ENCODE data around the gene PPHLN1.

Gene PPHLN1

DNA sequence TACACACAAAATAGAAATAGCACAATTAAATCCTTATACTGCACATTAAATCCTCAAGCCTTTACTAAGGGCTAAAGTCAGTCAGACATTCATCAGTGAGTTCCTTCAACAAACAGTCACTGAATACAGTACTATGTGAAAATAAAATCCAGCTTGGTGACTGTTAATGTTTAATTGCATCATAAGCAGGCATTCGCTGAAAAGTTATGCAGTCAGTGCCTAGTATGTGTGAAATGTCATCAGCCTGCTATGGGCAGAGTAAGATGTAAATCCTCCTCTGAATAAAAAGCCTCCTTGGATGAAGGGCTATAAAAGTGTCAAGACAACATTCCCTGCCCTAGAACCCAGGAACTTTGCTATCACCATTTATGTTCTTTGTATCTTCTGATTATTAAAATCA, 147.2 kb downstream of the PPHLN1 start:
- TF ChIP-seq, protein P1, sequence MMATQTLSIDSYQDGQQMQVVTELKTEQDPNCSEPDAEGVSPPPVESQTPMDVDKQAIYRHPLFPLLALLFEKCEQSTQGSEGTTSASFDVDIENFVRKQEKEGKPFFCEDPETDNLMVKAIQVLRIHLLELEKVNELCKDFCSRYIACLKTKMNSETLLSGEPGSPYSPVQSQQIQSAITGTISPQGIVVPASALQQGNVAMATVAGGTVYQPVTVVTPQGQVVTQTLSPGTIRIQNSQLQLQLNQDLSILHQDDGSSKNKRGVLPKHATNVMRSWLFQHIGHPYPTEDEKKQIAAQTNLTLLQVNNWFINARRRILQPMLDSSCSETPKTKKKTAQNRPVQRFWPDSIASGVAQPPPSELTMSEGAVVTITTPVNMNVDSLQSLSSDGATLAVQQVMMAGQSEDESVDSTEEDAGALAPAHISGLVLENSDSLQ (IDR thresholded peaks at IDR 0.05): peak; percentile 57; the same call in 1 of the 2 replicates
- no peak for TF ChIP-seq NFRKB (IDR thresholded peaks at IDR 0.05)
- no peak for DNase-seq (ENCODE audit: extremely low spot score)
- ChIA-PET POLR2A (no interaction called here), CTCF (interaction anchor here (1.3 kb wide), 1 partner anchor 10 kb away, joined by 5 read pairs; no protein-coding TSS in a partner anchor)

- no peak for DNase-seq (ENCODE audit: extremely low spot score)
- CTCF ChIA-PET: interaction anchor here (1.3 kb wide), 1 partner anchor 9 kb away, joined by 5 read pairs; no protein-coding TSS in a partner anchor
- POLR2A ChIA-PET: no interaction called here
- TF ChIP-seq FOXA1 (IDR thresholded peaks at IDR 0.05) (no peak), SP1 (IDR thresholded peaks at IDR 0.05) (no peak), FOXM1 (IDR thresholded peaks at IDR 0.05; ENCODE audit: borderline replicate concordance) (no peak), ELF4 (IDR thresholded peaks at IDR 0.05) (no peak), FOXK2 (IDR thresholded peaks at IDR 0.05) (no peak), ZNF384 (IDR thresholded peaks at IDR 0.05) (no peak), NFRKB (IDR thresholded peaks at IDR 0.05) (no peak), SUZ12 (IDR thresholded peaks at IDR 0.05) (no peak), HDGF (IDR thresholded peaks at IDR 0.05; ENCODE audit: borderline replicate concordance) (no peak), LEF1 (IDR thresholded peaks at IDR 0.05; ENCODE audit: borderline replicate concordance) (no peak), BHLHE40 (IDR thresholded peaks at IDR 0.05; ENCODE audit: borderline replicate concordance) (no peak), L3MBTL2 (conservative IDR thresholded peaks at IDR 0.05) (no peak), ARNT (IDR thresholded peaks at IDR 0.05) (no peak)
Observed at GRCh38 chr12:42473561-42473960, 147.6 kb downstream of the PPHLN1 start.

GRCh38 chr12:42474391-42474790, 148.4 kb downstream of the PPHLN1 start:
- POLR2A ChIA-PET: no interaction called here
- no peak for TF ChIP-seq LEF1 (IDR thresholded peaks at IDR 0.05; ENCODE audit: borderline replicate concordance)
- no peak for TF ChIP-seq CTBP1 (IDR thresholded peaks at IDR 0.05; ENCODE audit: borderline replicate concordance)
- TF ChIP-seq ARNT (IDR thresholded peaks at IDR 0.05): no peak
- no peak for TF ChIP-seq SUZ12 (IDR thresholded peaks at IDR 0.05)
- no peak for TF ChIP-seq HDGF (IDR thresholded peaks at IDR 0.05; ENCODE audit: borderline replicate concordance)
- TF ChIP-seq ZNF384 (IDR thresholded peaks at IDR 0.05): no peak
- TF ChIP-seq FOXM1 (IDR thresholded peaks at IDR 0.05; ENCODE audit: borderline replicate concordance): no peak
- no peak for TF ChIP-seq FOXK2 (IDR thresholded peaks at IDR 0.05)
- TF ChIP-seq NFRKB (IDR thresholded peaks at IDR 0.05): no peak
- TF ChIP-seq BHLHE40 (IDR thresholded peaks at IDR 0.05; ENCODE audit: borderline replicate concordance): no peak
- no peak for TF ChIP-seq ELF4 (IDR thresholded peaks at IDR 0.05)
- TF ChIP-seq TARDBP (IDR thresholded peaks at IDR 0.05): no peak
- TF ChIP-seq, protein P1 (IDR thresholded peaks at IDR 0.05): no peak
- TF ChIP-seq L3MBTL2 (conservative IDR thresholded peaks at IDR 0.05): no peak
- TF ChIP-seq SP1 (IDR thresholded peaks at IDR 0.05): no peak
- no peak for TF ChIP-seq FOXA1 (IDR thresholded peaks at IDR 0.05)
- no peak for DNase-seq (ENCODE audit: extremely low spot score)
- CTCF ChIA-PET: interaction anchor here (0.6 kb wide), 1 partner anchor 10 kb away, joined by 4 read pairs; no protein-coding TSS in a partner anchor

DNA sequence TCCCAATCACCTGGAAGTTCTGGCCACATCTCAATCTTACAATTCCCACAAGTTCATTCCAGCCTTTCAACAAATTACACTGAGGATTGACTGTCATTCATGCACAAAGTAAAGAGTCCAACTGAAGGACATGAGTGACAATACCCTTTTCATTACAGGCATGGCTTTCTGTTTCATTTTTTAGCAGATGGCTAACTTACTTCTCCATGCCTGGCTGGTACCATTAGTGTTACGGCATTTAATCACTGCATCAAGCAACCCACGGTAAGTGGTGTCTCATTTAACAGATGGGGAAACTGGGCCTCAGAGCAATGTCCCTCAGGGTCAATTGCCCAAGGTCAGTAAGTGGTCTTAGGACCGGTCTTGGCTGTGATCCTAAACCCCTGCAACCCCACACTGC, 149.1 kb downstream of the PPHLN1 start:
- ChIA-PET CTCF (no interaction called here), POLR2A (no interaction called here)
- no peak for TF ChIP-seq HDGF (IDR thresholded peaks at IDR 0.05; ENCODE audit: borderline replicate concordance)
- no peak for TF ChIP-seq FOXM1 (IDR thresholded peaks at IDR 0.05; ENCODE audit: borderline replicate concordance)
- no peak for TF ChIP-seq NFRKB (IDR thresholded peaks at IDR 0.05)
- no peak for TF ChIP-seq SP1 (IDR thresholded peaks at IDR 0.05)
- no peak for TF ChIP-seq CTBP1 (IDR thresholded peaks at IDR 0.05; ENCODE audit: borderline replicate concordance)
- no peak for TF ChIP-seq ARNT (IDR thresholded peaks at IDR 0.05)
- no peak for TF ChIP-seq TARDBP (IDR thresholded peaks at IDR 0.05)
- DNase-seq (ENCODE audit: extremely low spot score): no peak

DNA sequence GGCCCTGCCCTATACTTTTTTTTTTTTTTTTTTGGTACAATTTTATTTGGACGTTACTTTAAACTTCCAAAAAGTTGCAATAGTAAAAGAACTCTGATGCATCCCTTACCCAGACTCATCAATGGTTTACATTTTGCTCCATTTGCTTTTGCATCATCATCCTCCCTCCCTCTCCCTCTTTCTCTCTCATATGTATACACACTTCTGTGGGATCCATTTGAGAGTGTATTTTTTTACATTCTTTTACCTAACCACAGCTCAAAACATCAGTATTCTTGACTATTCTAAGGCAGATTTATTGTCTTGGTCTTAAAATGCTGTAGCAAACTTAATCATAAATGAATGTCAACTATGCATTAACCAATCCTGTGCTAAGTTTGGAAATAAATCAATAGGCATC, 152.0 kb downstream of the PPHLN1 start:
- ChIA-PET CTCF (no interaction called here), POLR2A (no interaction called here)
- TF ChIP-seq SUZ12 (IDR thresholded peaks at IDR 0.05) (no peak), ZNF384 (IDR thresholded peaks at IDR 0.05) (no peak)

DNA sequence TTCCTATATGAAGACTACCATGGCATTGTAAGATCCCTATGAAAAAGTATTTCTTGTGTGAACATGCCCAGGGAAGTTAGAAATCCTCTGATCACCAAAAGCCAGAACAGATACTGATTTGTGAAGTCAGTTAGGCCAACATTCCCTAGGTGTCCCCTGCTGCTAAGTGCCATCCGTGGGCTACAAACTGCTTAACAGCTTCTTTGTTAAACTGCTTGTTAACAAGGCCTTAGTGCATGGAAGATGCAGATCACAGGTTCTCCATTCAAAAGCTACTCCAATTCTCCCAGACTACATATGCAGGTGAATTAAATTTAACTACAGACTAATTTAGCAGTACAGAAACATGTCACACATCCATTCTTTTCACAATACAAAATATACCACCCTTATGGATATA, 155.4 kb downstream of the PPHLN1 start:
- ChIA-PET CTCF (interaction anchor here (0.6 kb wide), 1 partner anchor 95 kb away, joined by 3 read pairs; no protein-coding TSS in a partner anchor), POLR2A (no interaction called here)
- TF ChIP-seq ARNT (IDR thresholded peaks at IDR 0.05): no peak
- TF ChIP-seq CTBP1 (IDR thresholded peaks at IDR 0.05; ENCODE audit: borderline replicate concordance): no peak
- DNase-seq (ENCODE audit: extremely low spot score): no peak

More for the DNA sequence above, 152.0 kb downstream of the PPHLN1 start:
- DNase-seq (ENCODE audit: extremely low spot score): no peak

GRCh38 chr12:42482041-42482747, 156.2 kb downstream of the PPHLN1 start:
- no peak for DNase-seq (ENCODE audit: extremely low spot score)
- TF ChIP-seq TARDBP (IDR thresholded peaks at IDR 0.05) (no peak), NFRKB (IDR thresholded peaks at IDR 0.05) (no peak), L3MBTL2 (conservative IDR thresholded peaks at IDR 0.05) (no peak), SUZ12 (IDR thresholded peaks at IDR 0.05) (no peak), LEF1 (IDR thresholded peaks at IDR 0.05; ENCODE audit: borderline replicate concordance) (no peak), ARNT (IDR thresholded peaks at IDR 0.05) (no peak)
- CTCF ChIA-PET: interaction anchor here (0.6 to 2.1 kb wide), 9 partner anchors 9 to 762 kb away, joined by 3 to 15 read pairs (median 3); no protein-coding TSS in a partner anchor
- POLR2A ChIA-PET: interaction anchor here (0.7 to 1.1 kb wide), 2 partner anchors 19 to 105 kb away, joined by 3 to 4 read pairs; no protein-coding TSS in a partner anchor
